ENCODE results near the gene GARIN5B.

DNA sequence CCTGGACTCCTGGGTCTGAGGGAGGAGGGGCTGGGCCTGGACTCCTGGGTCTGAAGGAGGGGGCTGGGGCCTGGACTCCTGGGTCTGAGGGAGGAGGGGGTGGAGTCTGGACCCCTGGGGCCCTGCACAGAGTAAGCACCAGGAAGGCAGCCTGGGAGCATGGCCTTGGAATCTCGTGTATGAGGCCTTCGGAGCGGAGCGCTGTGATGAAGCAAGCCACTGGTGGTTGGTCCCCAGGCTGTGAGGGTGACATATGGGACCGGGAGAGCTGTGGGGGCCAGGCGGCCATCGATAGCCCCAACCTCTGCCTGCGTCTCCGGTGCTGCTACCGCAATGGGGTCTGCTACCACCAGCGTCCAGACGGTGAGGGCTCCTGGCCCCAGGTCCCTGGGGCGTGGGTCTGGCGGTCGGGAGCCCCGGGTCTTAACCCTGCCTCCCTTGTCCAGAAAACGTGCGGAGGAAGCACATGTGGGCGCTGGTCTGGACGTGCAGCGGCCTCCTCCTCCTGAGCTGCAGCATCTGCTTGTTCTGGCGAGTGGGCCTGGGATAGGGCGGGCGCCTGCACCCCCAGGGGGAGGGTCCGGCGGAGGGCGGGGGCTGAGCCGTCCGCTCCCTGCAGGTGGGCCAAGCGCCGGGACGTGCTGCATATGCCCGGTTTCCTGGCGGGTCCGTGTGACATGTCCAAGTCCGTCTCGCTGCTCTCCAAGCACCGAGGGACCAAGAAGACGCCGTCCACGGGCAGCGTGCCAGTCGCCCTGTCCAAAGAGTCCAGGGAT, 14.5 kb upstream of the GARIN5B start:
- TF ChIP-seq POLR2A (IDR thresholded peaks at IDR 0.05): no peak
- TF ChIP-seq, protein P1, sequence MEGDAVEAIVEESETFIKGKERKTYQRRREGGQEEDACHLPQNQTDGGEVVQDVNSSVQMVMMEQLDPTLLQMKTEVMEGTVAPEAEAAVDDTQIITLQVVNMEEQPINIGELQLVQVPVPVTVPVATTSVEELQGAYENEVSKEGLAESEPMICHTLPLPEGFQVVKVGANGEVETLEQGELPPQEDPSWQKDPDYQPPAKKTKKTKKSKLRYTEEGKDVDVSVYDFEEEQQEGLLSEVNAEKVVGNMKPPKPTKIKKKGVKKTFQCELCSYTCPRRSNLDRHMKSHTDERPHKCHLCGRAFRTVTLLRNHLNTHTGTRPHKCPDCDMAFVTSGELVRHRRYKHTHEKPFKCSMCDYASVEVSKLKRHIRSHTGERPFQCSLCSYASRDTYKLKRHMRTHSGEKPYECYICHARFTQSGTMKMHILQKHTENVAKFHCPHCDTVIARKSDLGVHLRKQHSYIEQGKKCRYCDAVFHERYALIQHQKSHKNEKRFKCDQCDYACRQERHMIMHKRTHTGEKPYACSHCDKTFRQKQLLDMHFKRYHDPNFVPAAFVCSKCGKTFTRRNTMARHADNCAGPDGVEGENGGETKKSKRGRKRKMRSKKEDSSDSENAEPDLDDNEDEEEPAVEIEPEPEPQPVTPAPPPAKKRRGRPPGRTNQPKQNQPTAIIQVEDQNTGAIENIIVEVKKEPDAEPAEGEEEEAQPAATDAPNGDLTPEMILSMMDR (IDR thresholded peaks at IDR 0.05): no peak

All from adrenal gland (tissue), 5 donors.